HS-27A (cell line): ENCODE measurements around the gene SLC11A1.

Source experiments
- DNase-seq: peaks from one replicate; pipeline ENCODE4 v3.0.0-alpha.2; 2012; ENCODE audit warnings: low read depth, missing footprints

SLC11A1 gene

GRCh38 chr2:218381916-218382366 is at the start of gene SLC11A1:
SLC11A1 (plus strand) TSS chr2:218382273; CDS start chr2:218382369, 96 bp downstream.
- DNase-seq: no peak

GRCh38 chr2:218332288-218332687 is 49.8 kb upstream of the SLC11A1 start:
- DNase-seq: no peak

DNA sequence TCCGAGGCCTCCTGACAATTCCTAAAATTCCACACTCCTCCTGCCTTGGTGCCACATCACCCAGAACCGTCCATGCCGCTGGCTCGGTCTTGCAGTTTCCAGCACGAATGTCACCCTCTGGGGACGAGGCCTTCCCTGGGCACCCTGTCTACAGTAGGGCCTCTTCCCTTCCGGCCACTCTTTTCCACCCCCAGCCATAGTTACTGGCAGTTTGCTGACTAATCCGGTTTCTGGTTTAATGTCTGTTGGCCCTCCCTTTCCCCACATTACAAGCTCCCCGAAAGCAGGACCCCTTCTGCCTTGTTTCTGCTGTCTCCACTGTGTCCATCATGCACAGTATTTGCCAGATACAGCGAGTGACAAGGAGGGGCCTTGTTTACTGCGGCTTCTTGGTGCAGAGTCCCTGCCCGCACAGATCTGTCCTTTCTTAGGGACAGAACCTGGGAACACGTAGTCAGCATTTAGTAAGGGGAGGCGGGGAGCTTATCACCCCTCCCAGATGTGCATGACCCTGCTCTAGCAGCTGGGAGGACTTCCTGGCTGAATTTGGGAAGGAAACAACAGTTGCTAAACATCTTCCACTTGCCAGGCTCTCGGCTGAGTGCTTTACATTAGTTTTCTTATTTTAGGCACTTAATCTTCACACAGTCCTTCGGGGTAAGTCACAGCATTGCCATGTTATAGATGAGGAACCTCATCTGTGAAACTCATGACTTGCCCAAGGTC is 49.0 kb upstream of the SLC11A1 start:
- no peak for DNase-seq

DNA sequence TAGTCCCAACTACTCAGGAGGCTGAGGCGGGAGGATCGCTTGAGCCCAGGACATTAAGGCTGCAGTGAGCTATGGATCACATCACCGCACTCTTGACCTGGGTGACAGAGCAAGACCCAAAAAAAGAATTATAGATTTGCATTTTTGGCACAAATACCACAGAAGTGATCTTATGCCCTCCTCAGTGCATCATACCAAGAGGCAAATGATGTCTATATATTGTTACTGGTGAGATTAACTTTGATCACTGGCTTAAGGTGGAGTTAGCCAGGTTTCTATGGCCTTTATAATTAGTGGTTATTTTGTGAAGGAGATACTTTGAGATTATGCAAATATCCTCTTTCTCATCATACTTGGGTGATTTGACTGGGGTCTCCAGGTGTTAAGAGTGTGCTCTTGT is 47.5 kb upstream of the SLC11A1 start:
- DNase-seq: no peak

DNA sequence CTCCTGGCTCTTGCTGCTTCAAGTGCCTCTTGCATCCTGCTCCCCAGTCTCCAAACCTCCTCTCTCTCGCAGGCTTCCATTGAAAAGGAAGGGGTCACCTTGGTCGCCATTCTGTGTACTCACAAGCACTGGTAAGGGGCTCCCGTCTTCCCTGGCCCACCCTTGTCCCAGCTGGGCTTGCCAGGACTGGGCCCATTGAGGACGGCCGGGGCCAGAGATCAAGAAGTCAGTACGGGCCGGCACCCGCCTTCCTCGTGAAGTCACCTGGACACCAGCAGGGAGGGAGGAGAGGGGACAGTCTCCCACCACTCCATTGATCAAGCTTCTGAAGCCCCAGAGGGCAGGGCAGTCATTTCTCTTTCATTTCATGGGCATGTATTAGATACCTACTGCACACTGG is 41.4 kb upstream of the SLC11A1 start:
- DNase-seq: no peak

DNA sequence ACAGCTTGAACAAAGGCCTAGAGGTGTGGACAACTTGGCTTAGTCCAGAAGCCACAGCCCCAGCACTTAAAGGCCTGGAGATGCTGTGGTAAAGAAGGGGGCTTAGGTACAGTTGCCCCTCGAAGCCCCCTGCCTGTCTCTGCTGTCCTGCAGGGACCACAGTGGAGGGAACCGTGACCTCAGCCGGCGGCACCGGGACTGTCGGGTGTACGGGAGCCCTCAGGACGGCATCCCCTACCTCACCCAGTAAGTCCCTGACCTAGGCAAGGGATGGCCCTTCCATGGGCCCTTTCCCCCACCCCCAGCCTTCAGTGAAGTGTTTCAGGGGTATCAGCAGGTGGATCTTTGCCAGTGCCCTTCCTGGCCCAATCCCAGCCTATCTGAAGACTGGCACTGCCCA is 40.7 kb upstream of the SLC11A1 start:
- no peak for DNase-seq

DNA sequence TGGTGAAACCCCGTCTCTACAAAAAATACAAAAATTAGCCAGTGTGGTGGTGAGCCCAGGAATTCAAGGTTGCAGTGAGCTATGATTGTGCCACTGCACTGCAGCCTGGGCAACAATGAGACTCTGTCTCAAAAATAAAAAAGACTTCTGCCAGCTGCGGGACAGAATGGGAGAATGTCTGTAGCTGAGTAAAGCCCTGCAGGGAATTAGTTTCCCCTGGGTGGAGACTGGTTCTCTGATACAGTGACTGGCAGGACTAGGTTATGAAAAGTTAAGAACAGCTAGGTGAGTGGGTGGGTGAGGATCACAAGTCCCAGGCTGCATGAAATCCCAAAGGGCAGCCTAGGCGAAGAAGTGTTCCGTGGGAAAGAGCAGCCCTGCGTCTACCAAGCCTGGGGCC is 39.2 kb upstream of the SLC11A1 start:
- no peak for DNase-seq

DNA sequence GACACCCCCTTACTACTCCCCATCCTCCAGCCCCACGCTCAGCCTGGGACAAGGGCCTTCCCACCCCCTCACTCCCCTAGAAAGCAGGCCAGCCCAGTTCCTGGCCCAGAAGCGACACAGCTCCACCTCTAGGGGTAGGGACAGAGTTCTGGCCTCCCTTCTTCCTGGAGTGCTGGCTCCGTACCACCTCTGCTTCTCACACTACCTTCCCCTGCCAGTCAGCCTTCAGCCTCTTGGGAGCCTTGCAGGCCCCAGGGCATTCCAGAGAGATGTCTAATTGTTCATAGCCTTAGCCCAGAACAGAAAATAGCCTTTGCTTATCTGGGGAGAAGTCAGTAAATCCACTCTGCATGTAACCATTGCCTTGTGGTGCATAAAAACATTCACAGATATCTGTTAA is 38.5 kb upstream of the SLC11A1 start:
- DNase-seq: no peak

GRCh38 chr2:218344090-218344754 is 37.9 kb upstream of the SLC11A1 start:
- no peak for DNase-seq

- DNase-seq: no peak
These were observed 37.2 kb upstream of the SLC11A1 start for GRCh38 chr2:218344755-218345417.

DNA sequence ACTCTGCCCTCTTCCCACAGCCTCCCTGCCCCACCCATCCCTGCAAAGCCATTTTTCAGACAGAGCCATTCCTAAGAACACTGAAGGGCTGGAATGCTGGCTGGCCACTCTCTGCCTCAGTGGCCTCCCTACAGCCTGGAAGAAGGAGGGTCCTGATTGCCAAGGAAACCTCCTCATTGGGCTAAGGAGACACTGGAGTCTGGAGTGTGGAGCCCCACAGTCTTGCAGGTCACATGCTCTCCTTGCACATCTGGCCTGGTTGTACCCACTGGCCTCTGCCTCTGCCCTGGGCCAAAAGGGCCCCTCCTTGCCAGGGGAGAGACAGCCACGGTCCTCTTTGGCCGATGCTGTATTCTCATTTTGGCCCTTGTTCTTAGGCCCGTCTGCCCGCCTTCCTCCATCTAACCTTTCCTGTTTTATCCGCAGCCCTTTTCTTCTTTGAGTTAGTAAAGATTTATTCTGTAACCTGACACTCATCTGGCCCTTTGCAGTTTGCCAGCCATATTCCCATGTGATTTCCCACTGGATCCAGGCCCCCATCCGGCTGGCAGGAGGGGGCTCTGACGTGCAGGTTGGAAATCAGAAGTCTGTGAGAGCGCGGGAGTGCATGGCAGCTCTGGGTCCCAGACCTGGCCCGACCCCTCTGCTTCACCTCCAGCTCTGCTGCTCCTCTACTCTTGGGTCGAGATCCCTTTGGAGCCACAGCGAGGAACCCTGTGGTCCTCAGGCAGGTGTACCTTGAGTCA is 36.4 kb upstream of the SLC11A1 start:
- no peak for DNase-seq

GRCh38 chr2:218347172-218347571 is 34.9 kb upstream of the SLC11A1 start:
- DNase-seq: no peak

DNA sequence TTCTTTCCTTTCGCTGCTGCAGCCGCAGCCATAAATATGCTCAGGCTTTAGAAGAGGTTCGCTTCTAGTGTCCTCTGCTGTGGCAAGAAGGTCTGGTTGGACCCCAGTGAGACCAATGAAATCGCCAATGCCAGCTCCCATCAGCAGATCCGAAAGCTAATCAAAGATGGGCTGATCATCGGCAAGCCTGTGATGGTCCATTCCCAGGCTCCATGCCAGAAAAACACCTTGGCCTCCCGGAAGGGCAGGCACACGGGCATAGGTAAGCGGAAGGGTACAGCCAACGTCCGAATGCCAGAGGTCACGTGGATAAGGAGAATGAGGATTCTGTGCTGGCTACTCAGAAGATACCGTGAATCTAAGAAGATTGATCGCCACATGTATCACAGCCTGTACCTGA is 28.0 kb upstream of the SLC11A1 start:
- DNase-seq: no peak

DNA sequence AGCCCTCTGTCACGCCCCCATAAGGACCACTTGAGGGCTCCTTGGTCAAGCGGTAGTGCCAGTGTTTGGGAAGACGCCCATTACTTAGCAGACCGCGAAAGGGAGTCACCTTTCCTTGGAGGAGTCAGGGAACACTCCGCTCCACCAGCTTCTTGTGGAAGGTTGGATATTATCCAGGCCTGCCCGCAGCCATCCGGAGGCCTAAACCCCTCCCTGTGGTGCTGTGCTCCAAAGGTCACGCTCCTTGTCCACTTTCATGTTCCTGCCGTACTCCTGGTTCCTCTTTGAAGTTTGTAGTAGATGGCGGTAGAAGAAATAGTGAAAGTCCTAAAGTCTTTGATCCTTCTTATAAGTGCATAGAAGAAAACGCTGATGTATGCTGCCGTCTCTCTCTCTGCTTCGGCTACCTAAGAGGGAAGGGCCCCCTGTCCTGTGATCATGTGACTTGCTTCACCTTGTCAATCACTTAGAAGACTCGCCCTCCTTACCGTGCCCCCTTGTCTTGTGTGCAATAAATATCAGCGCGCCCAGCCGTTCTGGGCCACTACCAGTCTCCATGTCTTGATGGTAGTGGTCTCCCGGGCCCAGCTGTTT is 27.1 kb upstream of the SLC11A1 start:
- DNase-seq: no peak

- DNase-seq: no peak
These were observed 24.6 kb upstream of the SLC11A1 start for GRCh38 chr2:218357236-218358177.

- no peak for DNase-seq
These were observed 21.6 kb upstream of the SLC11A1 start for GRCh38 chr2:218360453-218360852.

DNA sequence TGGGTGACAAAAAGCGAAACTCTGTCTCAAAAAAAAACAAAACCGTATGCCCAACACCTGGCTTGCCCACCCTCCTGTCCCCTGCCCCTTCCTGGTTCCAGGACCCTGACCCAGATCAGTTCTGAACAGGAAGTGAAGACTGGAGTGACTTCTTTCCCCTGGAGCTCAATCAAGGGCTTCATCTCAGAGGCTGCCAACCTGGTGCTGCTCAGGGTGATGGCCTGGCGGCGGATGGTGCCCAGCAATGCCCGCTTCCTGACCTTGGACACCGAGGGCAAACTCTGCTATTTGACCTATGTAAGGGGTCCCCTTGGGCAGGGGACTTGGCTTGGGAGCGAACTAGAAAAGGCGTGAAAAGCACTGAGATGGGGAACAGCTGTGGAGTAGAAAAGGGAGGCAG is 19.5 kb upstream of the SLC11A1 start:
- no peak for DNase-seq

DNA sequence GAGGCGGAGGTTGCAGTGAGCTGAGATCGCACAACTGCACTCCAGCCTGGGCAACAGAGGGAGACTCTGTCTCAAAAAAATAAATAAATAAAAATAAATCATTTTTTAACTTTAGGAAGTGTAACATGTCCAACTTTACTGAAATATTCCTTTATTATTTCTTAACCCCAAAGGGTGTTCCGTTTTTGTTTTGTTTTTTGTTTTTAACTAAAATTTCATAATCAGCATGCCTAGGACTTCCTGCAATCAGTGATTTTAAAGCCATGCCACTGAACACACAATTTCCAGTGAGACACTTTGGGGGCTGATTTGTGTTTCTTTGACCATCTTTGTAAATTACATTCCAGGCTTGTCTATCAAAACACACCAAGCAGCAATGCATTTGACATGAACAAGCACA is 18.3 kb upstream of the SLC11A1 start:
- DNase-seq: no peak

GRCh38 chr2:218364196-218364595 is 17.9 kb upstream of the SLC11A1 start:
- no peak for DNase-seq

DNA sequence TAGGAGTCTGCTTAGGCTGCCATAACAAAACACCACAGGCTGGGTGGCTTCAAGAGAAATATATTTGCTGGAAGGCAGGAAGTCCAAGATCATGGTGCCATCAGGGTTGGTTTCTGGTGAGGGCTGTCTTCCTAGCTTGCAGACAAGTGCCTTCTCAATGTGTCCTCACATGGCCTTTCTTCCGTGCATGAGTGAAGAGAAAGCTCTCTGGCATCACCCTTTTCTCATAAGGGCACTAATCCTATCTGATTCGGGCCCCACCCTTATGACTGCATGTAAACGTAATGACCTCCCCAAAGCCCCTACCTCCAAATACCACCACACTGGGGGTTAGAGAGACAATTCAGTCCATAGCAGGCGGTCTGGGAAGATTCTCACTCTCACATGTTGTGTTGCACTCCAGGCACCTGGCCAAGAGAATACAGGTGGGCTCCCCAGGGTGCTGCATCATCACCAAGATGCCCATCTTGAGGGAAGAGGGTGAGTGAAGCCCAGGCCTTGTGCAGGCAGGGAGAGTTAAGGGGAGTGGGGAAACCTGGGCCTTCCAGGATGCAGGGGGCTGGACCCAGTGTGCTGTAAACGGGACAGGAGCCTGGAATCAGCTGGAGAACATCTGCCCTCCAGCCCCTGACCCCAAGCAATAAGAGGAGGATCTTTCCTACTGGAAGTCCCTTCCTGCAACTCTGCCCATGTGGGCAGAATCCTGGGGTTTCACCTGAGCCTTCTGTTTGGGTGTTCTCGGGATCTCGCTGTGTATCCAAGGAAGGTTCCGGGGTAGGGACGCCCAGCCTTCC is 15.3 kb upstream of the SLC11A1 start:
- DNase-seq: no peak
